HEK293 (cell line): Measurements from ENCODE around the gene FRS2.

Experiments
- BCL11B ChIP-seq: fragments of 450-650 bp; formaldehyde crosslinking; IDR thresholded peaks from 2 replicates; pipeline ENCODE4 v1.5.1; 2016; ENCODE audit warnings: low read depth, missing biosample characterization, missing genetic modification characterization
- GFI1B ChIP-seq: fragments of 450-650 bp; formaldehyde crosslinking; IDR thresholded peaks from 2 replicates; pipeline ENCODE4 v1.5.1; 2016; ENCODE audit warnings: missing biosample characterization, missing genetic modification characterization
- GLIS1 ChIP-seq: fragments of 450-650 bp; formaldehyde crosslinking; IDR thresholded peaks from 2 replicates; pipeline ENCODE4 v1.5.1; 2016; ENCODE audit warnings: missing biosample characterization, missing genetic modification characterization
- RBAK ChIP-seq: fragments of 450-650 bp; formaldehyde crosslinking; IDR thresholded peaks from 2 replicates; pipeline ENCODE4 v1.5.1; 2016; ENCODE audit warnings: missing biosample characterization, missing genetic modification characterization
- SP2 ChIP-seq: fragments of 450-650 bp; formaldehyde crosslinking; IDR thresholded peaks from 2 replicates; pipeline ENCODE4 v1.5.1; 2016; ENCODE audit warnings: missing biosample characterization, missing genetic modification characterization
- ZBTB17 ChIP-seq: fragments of 450-650 bp; formaldehyde crosslinking; IDR thresholded peaks from 2 replicates; pipeline ENCODE4 v1.5.1; 2016; ENCODE audit warnings: missing biosample characterization, missing genetic modification characterization
- ZBTB7A ChIP-seq: fragments of 450-650 bp; formaldehyde crosslinking; IDR thresholded peaks from 2 replicates; pipeline ENCODE4 v1.5.1; 2016; ENCODE audit warnings: low read depth, missing biosample characterization, missing genetic modification characterization
- ZNF132 ChIP-seq: fragments of 450-650 bp; formaldehyde crosslinking; IDR thresholded peaks from 2 replicates; pipeline ENCODE4 v1.5.1; 2017; ENCODE audit warnings: missing biosample characterization, missing genetic modification characterization, borderline replicate concordance
- ZNF157 ChIP-seq: fragments of 450-650 bp; formaldehyde crosslinking; IDR thresholded peaks from 2 replicates; pipeline ENCODE4 v1.5.1; 2016; ENCODE audit warnings: missing biosample characterization, missing genetic modification characterization
- ZNF174 ChIP-seq: fragments of 450-650 bp; formaldehyde crosslinking; IDR thresholded peaks from 2 replicates; pipeline ENCODE4 v1.5.0; 2017; ENCODE audit warnings: missing biosample characterization, mild to moderate bottlenecking, missing genetic modification characterization
- ZNF175 ChIP-seq: fragments of 450-650 bp; formaldehyde crosslinking; IDR thresholded peaks from 2 replicates; pipeline ENCODE4 v1.5.1; 2016; ENCODE audit warnings: missing biosample characterization, missing genetic modification characterization
- ZNF311 ChIP-seq: fragments of 450-650 bp; formaldehyde crosslinking; IDR thresholded peaks from 2 replicates; pipeline ENCODE4 v1.5.1; 2017; ENCODE audit warnings: missing biosample characterization, missing genetic modification characterization, borderline replicate concordance
- ZNF350 ChIP-seq: fragments of 450-650 bp; formaldehyde crosslinking; IDR thresholded peaks from 2 replicates; pipeline ENCODE4 v1.5.0; 2017; ENCODE audit warnings: missing biosample characterization, mild to moderate bottlenecking, missing genetic modification characterization
- ZNF48 ChIP-seq: fragments of 450-650 bp; formaldehyde crosslinking; IDR thresholded peaks from 2 replicates; pipeline ENCODE4 v1.5.1; 2016; ENCODE audit warnings: missing biosample characterization, missing genetic modification characterization
- ZNF514 ChIP-seq: fragments of 450-650 bp; formaldehyde crosslinking; IDR thresholded peaks from 2 replicates; pipeline ENCODE4 v1.5.1; 2016; ENCODE audit warnings: missing biosample characterization, missing genetic modification characterization
- ZNF529 ChIP-seq: fragments of 450-650 bp; formaldehyde crosslinking; IDR thresholded peaks from 2 replicates; pipeline ENCODE4 v1.5.1; 2017; ENCODE audit warnings: missing genetic modification characterization, missing biosample characterization; ENCODE audit not compliant: insufficient replicate concordance
- ZNF555 ChIP-seq: fragments of 450-650 bp; formaldehyde crosslinking; conservative IDR thresholded peaks from 2 replicates; pipeline ENCODE4 v1.5.1; 2017; ENCODE audit warnings: missing biosample characterization, mild to moderate bottlenecking, missing genetic modification characterization, inconsistent platforms
- ZNF600 ChIP-seq: fragments of 450-650 bp; formaldehyde crosslinking; IDR thresholded peaks from 2 replicates; pipeline ENCODE4 v1.5.1; 2016; ENCODE audit warnings: missing biosample characterization, missing genetic modification characterization
- ZNF624 ChIP-seq: fragments of 450-650 bp; formaldehyde crosslinking; IDR thresholded peaks from 2 replicates; pipeline ENCODE4 v1.5.1; 2017; ENCODE audit warnings: missing biosample characterization, missing genetic modification characterization
- ZNF629 ChIP-seq: fragments of 450-650 bp; formaldehyde crosslinking; IDR thresholded peaks from 2 replicates; pipeline ENCODE4 v1.5.1; 2017; ENCODE audit warnings: missing biosample characterization, missing genetic modification characterization
- ZNF660 ChIP-seq: fragments of 450-650 bp; IDR thresholded peaks from 2 replicates; pipeline ENCODE4 v1.5.1; 2018; ENCODE audit warnings: missing biosample characterization, mild to moderate bottlenecking, missing genetic modification characterization
- ZNF830 ChIP-seq: fragments of 450-650 bp; IDR thresholded peaks from 2 replicates; pipeline ENCODE4 v1.5.0; 2018; ENCODE audit warnings: missing biosample characterization, missing genetic modification characterization, low read depth, mild to moderate bottlenecking, moderate library complexity
- ZNF843 ChIP-seq: fragments of 450-650 bp; formaldehyde crosslinking; IDR thresholded peaks from 2 replicates; pipeline ENCODE4 v1.5.1; 2016; ENCODE audit warnings: missing biosample characterization, missing genetic modification characterization
- ZSCAN23 ChIP-seq: fragments of 450-650 bp; formaldehyde crosslinking; IDR thresholded peaks from 2 replicates; pipeline ENCODE4 v1.5.1; 2016; ENCODE audit warnings: missing biosample characterization, missing genetic modification characterization
- TF ChIP-seq, protein P1 (sequence below): fragments of 450-650 bp; formaldehyde crosslinking; IDR thresholded peaks from 2 replicates; pipeline ENCODE4 v1.5.1; 2017; ENCODE audit warnings: missing biosample characterization, missing genetic modification characterization
- TF ChIP-seq, protein P2 (sequence below): fragments of 450-650 bp; IDR thresholded peaks from 2 replicates; pipeline ENCODE4 v1.5.1; 2018; ENCODE audit warnings: missing biosample characterization, mild to moderate bottlenecking, missing genetic modification characterization
- TF ChIP-seq, protein P3 (sequence below): fragments of 450-650 bp; formaldehyde crosslinking; IDR thresholded peaks from 2 replicates; pipeline ENCODE4 v1.5.1; 2016; ENCODE audit warnings: missing biosample characterization, missing genetic modification characterization
- TF ChIP-seq, protein P4 (sequence below): sonication (generic); formaldehyde crosslinking; IDR thresholded peaks from 2 replicates; pipeline ENCODE4 v1.8.1; 2022; ENCODE audit warnings: mild to moderate bottlenecking, moderate library complexity, missing genetic modification reagents
- TF ChIP-seq, protein P5 (sequence below): fragments of 450-650 bp; formaldehyde crosslinking; IDR thresholded peaks from 2 replicates; pipeline ENCODE4; 2016; ENCODE audit warnings: missing biosample characterization, missing genetic modification characterization
- TF ChIP-seq, protein P6 (sequence below): fragments of 450-650 bp; formaldehyde crosslinking; IDR thresholded peaks from 2 replicates; pipeline ENCODE4 v1.5.1; 2017; ENCODE audit warnings: missing biosample characterization, missing genetic modification characterization

The FRS2 gene

DNA sequence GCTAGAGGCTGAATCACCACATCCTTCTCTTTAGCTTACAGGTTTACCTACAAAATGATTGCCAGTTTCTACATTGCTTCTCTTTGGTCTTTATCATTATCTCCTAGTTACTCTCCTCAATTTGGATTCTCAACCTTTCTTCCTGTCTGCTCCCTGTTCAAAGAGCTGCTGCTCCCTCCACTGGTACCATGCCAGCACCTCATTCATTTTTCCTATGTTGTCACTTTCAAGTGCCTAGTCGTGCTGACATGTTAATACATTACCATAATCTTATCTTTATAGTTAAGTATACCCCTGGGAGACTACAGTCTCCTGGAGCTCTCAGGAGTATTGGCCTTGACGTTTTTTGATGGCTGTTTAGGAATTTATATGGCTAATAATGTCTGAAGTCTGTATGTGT lies 14.2 kb downstream of the FRS2 start (continued):
- TF ChIP-seq, protein P1, sequence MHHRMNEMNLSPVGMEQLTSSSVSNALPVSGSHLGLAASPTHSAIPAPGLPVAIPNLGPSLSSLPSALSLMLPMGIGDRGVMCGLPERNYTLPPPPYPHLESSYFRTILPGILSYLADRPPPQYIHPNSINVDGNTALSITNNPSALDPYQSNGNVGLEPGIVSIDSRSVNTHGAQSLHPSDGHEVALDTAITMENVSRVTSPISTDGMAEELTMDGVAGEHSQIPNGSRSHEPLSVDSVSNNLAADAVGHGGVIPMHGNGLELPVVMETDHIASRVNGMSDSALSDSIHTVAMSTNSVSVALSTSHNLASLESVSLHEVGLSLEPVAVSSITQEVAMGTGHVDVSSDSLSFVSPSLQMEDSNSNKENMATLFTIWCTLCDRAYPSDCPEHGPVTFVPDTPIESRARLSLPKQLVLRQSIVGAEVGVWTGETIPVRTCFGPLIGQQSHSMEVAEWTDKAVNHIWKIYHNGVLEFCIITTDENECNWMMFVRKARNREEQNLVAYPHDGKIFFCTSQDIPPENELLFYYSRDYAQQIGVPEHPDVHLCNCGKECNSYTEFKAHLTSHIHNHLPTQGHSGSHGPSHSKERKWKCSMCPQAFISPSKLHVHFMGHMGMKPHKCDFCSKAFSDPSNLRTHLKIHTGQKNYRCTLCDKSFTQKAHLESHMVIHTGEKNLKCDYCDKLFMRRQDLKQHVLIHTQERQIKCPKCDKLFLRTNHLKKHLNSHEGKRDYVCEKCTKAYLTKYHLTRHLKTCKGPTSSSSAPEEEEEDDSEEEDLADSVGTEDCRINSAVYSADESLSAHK (tag by site-specific recombination) = no peak
- TF ChIP-seq ZNF660 (no peak), ZNF555 (tag by site-specific recombination) (no peak), SP2 (no peak), ZNF157 (tag by site-specific recombination) (no peak), ZNF843 (tag by site-specific recombination) (peak; percentile 95), ZNF350 (no peak), ZNF311 (tag by site-specific recombination) (no peak), RBAK (tag by site-specific recombination) (no peak), ZNF624 (tag by site-specific recombination) (no peak), ZBTB7A (tag by site-specific recombination) (no peak), ZNF132 (tag by site-specific recombination) (no peak), ZNF514 (tag by site-specific recombination) (no peak), ZSCAN23 (no peak), ZNF629 (tag by site-specific recombination) (peak; percentile 80), ZNF529 (peak; percentile 30), ZNF600 (tag by site-specific recombination) (0 out of 2 replicates have a peak, but pooled peaks have one; percentile 14), BCL11B (peak; percentile 72; the same call in 1 of the 2 replicates), ZNF175 (tag by site-specific recombination) (no peak), GLIS1 (tag by site-specific recombination) (peak; percentile 40), GFI1B (tag by site-specific recombination) (no peak), ZNF174 (tag by site-specific recombination) (no peak), ZNF48 (tag by site-specific recombination) (no peak), ZBTB17 (tag by site-specific recombination) (peak; percentile 58), ZNF830 (tag by site-specific recombination) (no peak)
- TF ChIP-seq, protein P2, sequence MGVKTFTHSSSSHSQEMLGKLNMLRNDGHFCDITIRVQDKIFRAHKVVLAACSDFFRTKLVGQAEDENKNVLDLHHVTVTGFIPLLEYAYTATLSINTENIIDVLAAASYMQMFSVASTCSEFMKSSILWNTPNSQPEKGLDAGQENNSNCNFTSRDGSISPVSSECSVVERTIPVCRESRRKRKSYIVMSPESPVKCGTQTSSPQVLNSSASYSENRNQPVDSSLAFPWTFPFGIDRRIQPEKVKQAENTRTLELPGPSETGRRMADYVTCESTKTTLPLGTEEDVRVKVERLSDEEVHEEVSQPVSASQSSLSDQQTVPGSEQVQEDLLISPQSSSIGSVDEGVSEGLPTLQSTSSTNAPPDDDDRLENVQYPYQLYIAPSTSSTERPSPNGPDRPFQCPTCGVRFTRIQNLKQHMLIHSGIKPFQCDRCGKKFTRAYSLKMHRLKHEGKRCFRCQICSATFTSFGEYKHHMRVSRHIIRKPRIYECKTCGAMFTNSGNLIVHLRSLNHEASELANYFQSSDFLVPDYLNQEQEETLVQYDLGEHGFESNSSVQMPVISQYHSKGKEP = 0 out of 2 replicates have a peak, but pooled peaks have one; percentile 28
- TF ChIP-seq, protein P3, sequence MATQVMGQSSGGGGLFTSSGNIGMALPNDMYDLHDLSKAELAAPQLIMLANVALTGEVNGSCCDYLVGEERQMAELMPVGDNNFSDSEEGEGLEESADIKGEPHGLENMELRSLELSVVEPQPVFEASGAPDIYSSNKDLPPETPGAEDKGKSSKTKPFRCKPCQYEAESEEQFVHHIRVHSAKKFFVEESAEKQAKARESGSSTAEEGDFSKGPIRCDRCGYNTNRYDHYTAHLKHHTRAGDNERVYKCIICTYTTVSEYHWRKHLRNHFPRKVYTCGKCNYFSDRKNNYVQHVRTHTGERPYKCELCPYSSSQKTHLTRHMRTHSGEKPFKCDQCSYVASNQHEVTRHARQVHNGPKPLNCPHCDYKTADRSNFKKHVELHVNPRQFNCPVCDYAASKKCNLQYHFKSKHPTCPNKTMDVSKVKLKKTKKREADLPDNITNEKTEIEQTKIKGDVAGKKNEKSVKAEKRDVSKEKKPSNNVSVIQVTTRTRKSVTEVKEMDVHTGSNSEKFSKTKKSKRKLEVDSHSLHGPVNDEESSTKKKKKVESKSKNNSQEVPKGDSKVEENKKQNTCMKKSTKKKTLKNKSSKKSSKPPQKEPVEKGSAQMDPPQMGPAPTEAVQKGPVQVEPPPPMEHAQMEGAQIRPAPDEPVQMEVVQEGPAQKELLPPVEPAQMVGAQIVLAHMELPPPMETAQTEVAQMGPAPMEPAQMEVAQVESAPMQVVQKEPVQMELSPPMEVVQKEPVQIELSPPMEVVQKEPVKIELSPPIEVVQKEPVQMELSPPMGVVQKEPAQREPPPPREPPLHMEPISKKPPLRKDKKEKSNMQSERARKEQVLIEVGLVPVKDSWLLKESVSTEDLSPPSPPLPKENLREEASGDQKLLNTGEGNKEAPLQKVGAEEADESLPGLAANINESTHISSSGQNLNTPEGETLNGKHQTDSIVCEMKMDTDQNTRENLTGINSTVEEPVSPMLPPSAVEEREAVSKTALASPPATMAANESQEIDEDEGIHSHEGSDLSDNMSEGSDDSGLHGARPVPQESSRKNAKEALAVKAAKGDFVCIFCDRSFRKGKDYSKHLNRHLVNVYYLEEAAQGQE (tag by site-specific recombination) = no peak
- TF ChIP-seq, protein P4, sequence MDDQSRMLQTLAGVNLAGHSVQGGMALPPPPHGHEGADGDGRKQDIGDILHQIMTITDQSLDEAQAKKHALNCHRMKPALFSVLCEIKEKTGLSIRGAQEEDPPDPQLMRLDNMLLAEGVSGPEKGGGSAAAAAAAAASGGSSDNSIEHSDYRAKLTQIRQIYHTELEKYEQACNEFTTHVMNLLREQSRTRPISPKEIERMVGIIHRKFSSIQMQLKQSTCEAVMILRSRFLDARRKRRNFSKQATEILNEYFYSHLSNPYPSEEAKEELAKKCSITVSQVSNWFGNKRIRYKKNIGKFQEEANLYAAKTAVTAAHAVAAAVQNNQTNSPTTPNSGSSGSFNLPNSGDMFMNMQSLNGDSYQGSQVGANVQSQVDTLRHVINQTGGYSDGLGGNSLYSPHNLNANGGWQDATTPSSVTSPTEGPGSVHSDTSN (CRISPR knock-in tag) = no peak
- TF ChIP-seq, protein P5, sequence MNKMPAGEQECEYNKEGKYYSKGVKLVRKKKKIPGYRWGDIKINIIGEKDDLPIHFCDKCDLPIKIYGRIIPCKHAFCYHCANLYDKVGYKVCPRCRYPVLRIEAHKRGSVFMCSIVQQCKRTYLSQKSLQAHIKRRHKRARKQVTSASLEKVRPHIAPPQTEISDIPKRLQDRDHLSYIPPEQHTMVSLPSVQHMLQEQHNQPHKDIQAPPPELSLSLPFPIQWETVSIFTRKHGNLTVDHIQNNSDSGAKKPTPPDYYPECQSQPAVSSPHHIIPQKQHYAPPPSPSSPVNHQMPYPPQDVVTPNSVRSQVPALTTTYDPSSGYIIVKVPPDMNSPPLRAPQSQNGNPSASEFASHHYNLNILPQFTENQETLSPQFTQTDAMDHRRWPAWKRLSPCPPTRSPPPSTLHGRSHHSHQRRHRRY (tag by site-specific recombination) = no peak
- TF ChIP-seq, protein P6, sequence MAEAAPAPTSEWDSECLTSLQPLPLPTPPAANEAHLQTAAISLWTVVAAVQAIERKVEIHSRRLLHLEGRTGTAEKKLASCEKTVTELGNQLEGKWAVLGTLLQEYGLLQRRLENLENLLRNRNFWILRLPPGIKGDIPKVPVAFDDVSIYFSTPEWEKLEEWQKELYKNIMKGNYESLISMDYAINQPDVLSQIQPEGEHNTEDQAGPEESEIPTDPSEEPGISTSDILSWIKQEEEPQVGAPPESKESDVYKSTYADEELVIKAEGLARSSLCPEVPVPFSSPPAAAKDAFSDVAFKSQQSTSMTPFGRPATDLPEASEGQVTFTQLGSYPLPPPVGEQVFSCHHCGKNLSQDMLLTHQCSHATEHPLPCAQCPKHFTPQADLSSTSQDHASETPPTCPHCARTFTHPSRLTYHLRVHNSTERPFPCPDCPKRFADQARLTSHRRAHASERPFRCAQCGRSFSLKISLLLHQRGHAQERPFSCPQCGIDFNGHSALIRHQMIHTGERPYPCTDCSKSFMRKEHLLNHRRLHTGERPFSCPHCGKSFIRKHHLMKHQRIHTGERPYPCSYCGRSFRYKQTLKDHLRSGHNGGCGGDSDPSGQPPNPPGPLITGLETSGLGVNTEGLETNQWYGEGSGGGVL (tag by site-specific recombination) = no peak
